Sciatic nerve (tissue), 2 donors: ENCODE results near the gene TSBP1. TPM values are rescaled to one million over a fixed set of nuclear protein-coding genes. Genes with fewer than 3 reads are reported as not detected.

Experiments used
- ATAC-seq: fragments of 200-7000 bp; cut with Tn5 transposase; one replicate; pipeline ENCODE4 v1.9.1; 2020; ENCODE audit warnings: mild to moderate bottlenecking, moderate library complexity
- DNase-seq: peaks from one replicate; pipeline ENCODE4 v3.0.0-alpha.2; 2020; ENCODE audit warnings: low spot score
- intact Hi-C: fragments of 100-400 bp; cut with DNase I; formaldehyde crosslinking; loops from one replicate; pipeline ENCODE4 v1.14.2; 2022
- total RNA-seq: library from RNA; stranded (reverse); fragmentation: NEBNext Ultra II Directional; extraction: Animal tissue kit (Norgen Biotek cat#: 25700); gene quantifications from one replicate; pipeline ENCODE4 v1.2.1, GENCODE V29; 2021
- donor health status: DM: no; HTN: no; CAD: no.
- donor health status: DM: no; HTN: no; CAD: no.

Gene TSBP1
- total RNA-seq, 1 donor from 2014 or later, result not detected

DNA sequence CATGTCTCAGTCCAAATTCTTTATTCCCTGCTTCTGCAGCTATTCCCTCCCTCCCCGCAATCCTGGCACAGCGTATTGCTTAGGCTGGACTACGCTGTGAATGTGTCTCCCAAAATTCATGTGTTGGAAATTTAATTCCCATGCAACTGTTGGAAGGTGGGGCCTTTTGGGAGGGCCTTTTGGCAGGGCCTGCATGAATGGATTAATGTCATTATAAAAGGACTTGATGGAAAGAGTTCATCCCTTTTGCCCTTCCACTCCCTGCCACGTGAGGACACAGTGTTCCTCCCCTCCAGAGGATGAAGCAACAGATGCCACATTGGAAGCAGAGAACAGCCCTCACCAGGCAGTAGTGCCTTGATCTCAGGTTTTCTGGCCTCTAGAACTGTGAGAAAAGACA lies 127.4 kb downstream of the TSBP1 start:
- intact Hi-C loops, result no loop called here
- peak; percentile 95 for ATAC-seq
- no peak for DNase-seq

Other genes starting within 250 kb of the TSBP1 start
- 88.4 TPM for gene ATF6B, start 243.7 kb downstream of the TSBP1 start, total RNA-seq
- gene FKBPL, start 241.6 kb downstream of the TSBP1 start, total RNA-seq, result 2.8 TPM
- gene PRRT1, start 220.0 kb downstream of the TSBP1 start, total RNA-seq, result 6.1 TPM
- 38.8 TPM for gene PPT2, start 217.8 kb downstream of the TSBP1 start, total RNA-seq
- gene EGFL8, start 207.3 kb downstream of the TSBP1 start, total RNA-seq, result 312 TPM
- gene AGPAT1, start 195.8 kb downstream of the TSBP1 start, total RNA-seq, result 59.9 TPM
- 63.8 TPM for gene RNF5, start 193.5 kb downstream of the TSBP1 start, total RNA-seq
- 13.6 TPM for gene AGER, start 187.7 kb downstream of the TSBP1 start, total RNA-seq
- 97.7 TPM for gene PBX2, start 181.7 kb downstream of the TSBP1 start, total RNA-seq
- 20.5 TPM for gene GPSM3, start 179.3 kb downstream of the TSBP1 start, total RNA-seq
- gene NOTCH4, start 147.8 kb downstream of the TSBP1 start, total RNA-seq, result 71.8 TPM
- not detected for gene BTNL2, start 35.3 kb upstream of the TSBP1 start, total RNA-seq
- gene HLA-DRA, start 68.0 kb upstream of the TSBP1 start, total RNA-seq, result 455 TPM
- gene HLA-DRB5, start 158.4 kb upstream of the TSBP1 start, total RNA-seq, result 56.6 TPM
- gene HLA-DRB1, start 217.9 kb upstream of the TSBP1 start, total RNA-seq, result 82.1 TPM